Occipital lobe (tissue), 2 donors: ENCODE results near the gene NSMCE3. TPM values are rescaled to one million over a fixed set of nuclear protein-coding genes. Genes with fewer than 3 reads are reported as not detected.

Experiments used
- DNase-seq: peaks from one replicate; lab custom pipeline; 2025; lab: John Stamatoyannopoulos, UW
- total RNA-seq: library from RNA; depleted of rRNA; stranded (reverse); fragments of >200 nt; gene quantifications from one replicate; pipeline ENCODE4 v1.2.3, GENCODE V29; 2014

The NSMCE3 gene
- total RNA-seq = 12.8 TPM

GRCh38 chr15:29269485-29270168, at the start of gene NSMCE3:
TSS of gene NSMCE3 (minus strand) at chr15:29269822. CDS start at chr15:29269705, 117 bp downstream.
- peak; percentile 82 for DNase-seq

GRCh38 chr15:29316422-29316821, 46.8 kb upstream of the NSMCE3 start:
- DNase-seq = no peak

GRCh38 chr15:29312387-29312786, 42.8 kb upstream of the NSMCE3 start:
- no peak for DNase-seq

GRCh38 chr15:29311696-29312095, 42.1 kb upstream of the NSMCE3 start:
- DNase-seq = no peak

GRCh38 chr15:29309139-29309538, 39.5 kb upstream of the NSMCE3 start:
- DNase-seq = no peak

- no peak for DNase-seq
Observed at GRCh38 chr15:29308299-29308698, 38.7 kb upstream of the NSMCE3 start.

- no peak for DNase-seq
Observed at GRCh38 chr15:29305556-29305955, 35.9 kb upstream of the NSMCE3 start.

GRCh38 chr15:29302871-29303270, 33.2 kb upstream of the NSMCE3 start:
- no peak for DNase-seq

- no peak for DNase-seq
Observed at GRCh38 chr15:29299784-29300183, 30.2 kb upstream of the NSMCE3 start.

GRCh38 chr15:29299331-29299730, 29.7 kb upstream of the NSMCE3 start:
- DNase-seq = no peak

GRCh38 chr15:29294732-29295325, 25.2 kb upstream of the NSMCE3 start:
- DNase-seq = no peak

GRCh38 chr15:29291067-29291845, 21.6 kb upstream of the NSMCE3 start:
- no peak for DNase-seq

- no peak for DNase-seq
Observed at GRCh38 chr15:29289173-29289572, 19.6 kb upstream of the NSMCE3 start.

- no peak for DNase-seq
Observed at GRCh38 chr15:29285386-29285785, 15.8 kb upstream of the NSMCE3 start.

- DNase-seq = no peak
Observed at GRCh38 chr15:29283381-29283780, 13.8 kb upstream of the NSMCE3 start.

GRCh38 chr15:29280514-29280913, 10.9 kb upstream of the NSMCE3 start:
- DNase-seq = no peak

GRCh38 chr15:29278436-29279105, 8.9 kb upstream of the NSMCE3 start:
- DNase-seq = no peak

- no peak for DNase-seq
Observed at GRCh38 chr15:29276366-29276765, 6.7 kb upstream of the NSMCE3 start.

- no peak for DNase-seq
Observed at GRCh38 chr15:29275855-29276254, 6.2 kb upstream of the NSMCE3 start.

GRCh38 chr15:29274946-29275345, 5.3 kb upstream of the NSMCE3 start:
- no peak for DNase-seq

GRCh38 chr15:29272219-29272618, 2.6 kb upstream of the NSMCE3 start:
- DNase-seq = no peak

- DNase-seq = no peak
Observed at GRCh38 chr15:29270976-29271375, 1.4 kb upstream of the NSMCE3 start.
